Hepatocyte (in vitro differentiated cells): Measurements from ENCODE around the gene FMNL2.

Source experiments
- CTCF ChIP-seq: fragments of 200-600 bp; sonication (generic); IDR thresholded peaks from 2 replicates; pipeline ENCODE4 v1.5.1; 2016; ENCODE audit warnings: antibody characterized with exemption, mild to moderate bottlenecking; ENCODE audit not compliant: poor library complexity
- EZH2phosphoT487 ChIP-seq: fragments of 200-600 bp; sonication (generic); IDR thresholded peaks from one replicate; pipeline ENCODE4 v1.6.1; 2018; ENCODE audit warnings: antibody characterized with exemption, mild to moderate bottlenecking, low read depth, moderate library complexity; ENCODE audit not compliant: unreplicated experiment, severe bottlenecking

GRCh38 chr2:152376385-152376784 lies 41.4 kb downstream of the FMNL2 start:
- TF ChIP-seq CTCF: no peak
- no peak for TF ChIP-seq EZH2phosphoT487
